Transverse colon (tissue), 4 donors: Measurements from ENCODE around the gene TCTN2. TPM values are rescaled to one million over a fixed set of nuclear protein-coding genes. Genes with fewer than 3 reads are reported as not detected.

Source experiments
- DNase-seq: peaks from one replicate; pipeline ENCODE4 v3.0.0-alpha.2; 2019
- H3K27ac ChIP-seq, 4 donors: fragments of 200-600 bp; sonication (generic); 2 replicates each; pipeline ENCODE4 v1.5.1; 2016 to 2018; ENCODE audit warnings: inconsistent platforms in 4 of 4
- H3K27me3 ChIP-seq: fragments of 200-600 bp; sonication (generic); 2 replicates; pipeline ENCODE4 v1.5.1; 2017; ENCODE audit warnings: inconsistent platforms
- H3K36me3 ChIP-seq, 4 donors: fragments of 200-600 bp; sonication (generic); 2 replicates each; pipeline ENCODE4 v1.5.1; 2017 to 2019; ENCODE audit warnings: inconsistent platforms in 4 of 4
- H3K4me1 ChIP-seq, 4 donors: fragments of 200-600 bp; sonication (generic); 2 replicates each; pipeline ENCODE4 v1.5.1; 2017 to 2020; ENCODE audit warnings: inconsistent platforms in 4 of 4
- H3K4me3 ChIP-seq, 4 donors: fragments of 200-600 bp; sonication (generic); 1 replicate in 1 of 4; 2 replicates in 3 of 4; pipeline versions ENCODE4 v1.5.1 to v1.6.1; 2017 to 2019; ENCODE audit warnings: inconsistent platforms in 4 of 4
- H3K9me3 ChIP-seq, 2 donors: fragments of 200-600 bp; sonication (generic); 2 replicates each; pipeline ENCODE4 v1.5.1; 2017 to 2019; ENCODE audit warnings: inconsistent platforms in 2 of 2
- CTCF ChIP-seq, 5 experiments: fragments of 200-600 bp in 3 of 5; fragments of 450-650 bp in 2 of 5; sonication (generic) in 3 of 5; IDR thresholded peaks; 1 replicate in 2 of 5; 2 replicates in 3 of 5; pipeline ENCODE4 v1.5.1; 2016 to 2017; ENCODE audit warnings: antibody characterized with exemption in 5 of 5, inconsistent platforms in 3 of 5, mild to moderate bottlenecking in 2 of 5, moderate library complexity in 1 of 5
- EP300 ChIP-seq: sonication (generic); formaldehyde crosslinking; IDR thresholded peaks from one replicate; pipeline ENCODE4 v1.6.1; 2017; ENCODE audit warnings: antibody characterized with exemption, low read depth
- POLR2A ChIP-seq: fragments of 450-650 bp; IDR thresholded peaks from one replicate; pipeline ENCODE4 v1.6.1; 2016; ENCODE audit warnings: antibody characterized with exemption, mild to moderate bottlenecking, moderate library complexity
- POLR2AphosphoS5 ChIP-seq, 3 donors: sonication (generic); formaldehyde crosslinking; IDR thresholded peaks; one replicate each; pipeline ENCODE4 v1.6.1; 2016; ENCODE audit warnings: antibody characterized with exemption in 3 of 3
- WGBS, 2 donors: methylation state at CpG; one replicate each; pipeline ENCODE4 v1.1.5; 2018; ENCODE audit warnings: low coverage in 1 of 2; 5-methylcytosine and 5-hydroxymethylcytosine counted together
- in situ Hi-C, 4 donors: fragments of 200-750 bp; cut with MboI; loops; one replicate each; pipeline versions ENCODE4 v1.15.0 to v1.15.1; 2017; ENCODE audit warnings: low sequenced_read_pairs in 3 of 4, low pct_ligation_motif_present in 1 of 4, low pct_unique_long_range_greater_than_20kb in 1 of 4
- intact Hi-C: fragments of 100-400 bp; cut with DNase I; formaldehyde crosslinking; loops from one replicate; pipeline ENCODE4 v1.15.1; 2023; ENCODE audit warnings: low total_unique reads
- total RNA-seq, 4 donors: library from RNA; depleted of rRNA; stranded (reverse); fragments of >200 nt; gene quantifications; one replicate each; pipeline ENCODE4 v1.1.0, GENCODE V29; 2016

Gene TCTN2
- total RNA-seq = 1 to 10 TPM in 3 of 4 donors, under 1 TPM in 1; 1.00 to 6.3 (median 5.1) TPM

DNA sequence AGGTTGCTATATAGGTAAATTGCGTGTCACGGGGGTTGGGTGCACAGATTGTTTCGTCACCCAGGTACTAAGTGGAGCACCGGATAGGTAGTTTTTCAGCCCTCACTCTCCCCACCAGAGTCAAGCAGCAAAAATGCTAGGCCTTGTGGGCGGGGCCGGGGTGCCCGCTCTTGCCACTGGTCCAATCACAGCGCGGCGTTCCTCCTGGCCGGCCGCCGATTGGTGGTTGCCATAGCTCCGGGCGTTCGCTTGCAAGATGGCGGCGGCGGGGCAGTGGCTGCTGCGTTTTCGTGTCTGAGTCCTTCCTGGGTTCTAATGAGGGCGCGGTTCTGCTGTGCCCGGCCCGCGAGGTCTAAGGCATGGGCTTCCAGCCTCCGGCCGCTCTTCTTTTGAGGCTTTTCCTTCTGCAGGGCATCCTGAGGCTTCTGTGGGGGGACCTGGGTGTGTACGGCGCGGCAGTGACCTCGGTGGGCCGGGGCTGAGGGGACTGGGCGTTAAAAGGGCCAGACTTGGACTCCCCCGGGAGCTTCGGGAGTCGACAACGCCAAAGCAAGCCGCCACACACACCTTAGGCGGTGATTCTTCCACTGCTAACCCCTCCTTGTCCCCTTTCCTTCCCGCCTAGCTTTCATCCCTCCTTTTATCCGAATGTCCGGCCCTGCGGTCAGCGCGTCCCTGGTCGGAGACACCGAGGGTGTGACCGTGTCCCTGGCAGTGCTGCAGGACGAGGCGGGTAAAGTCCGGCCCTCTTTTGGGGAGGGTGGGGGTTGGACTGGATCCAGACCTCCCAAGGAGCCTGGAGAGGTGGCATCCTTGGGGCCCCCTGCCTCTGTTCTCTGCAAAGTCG is at the start of gene TCTN2:
Gene TCTN2 (plus strand): TSS at position 232 of the 847 bp plus-strand sequence. CDS start 128 bp downstream, at position 360.
- Histone ChIP-seq H3K36me3 (peaks cover 0 to 16% (median 0%) of the 10 kb centered on the region in 4 donors), H3K27ac (peak within 1 kb of the TSS; percentile 35 to 62 (median 57)), H3K4me3 (peak within 1 kb of the TSS; percentile 66 to 84 (median 76)), H3K9me3 (no peaks in the 10 kb centered on the region), H3K27me3 (no peaks in the 10 kb centered on the region), H3K4me1 (peaks cover 0 to 15% (median 11%) of the 10 kb centered on the region in 4 donors)
- no peak for TF ChIP-seq POLR2AphosphoS5 (IDR thresholded peaks at IDR 0.05)
- TF ChIP-seq CTCF (IDR thresholded peaks at IDR 0.05) = no peak
- TF ChIP-seq EP300 = no peak
- TF ChIP-seq POLR2A = no peak
- in situ Hi-C loops (no loop called here), intact Hi-C loops (no loop called here)
- WGBS, 2 donors = 2 to 10% methylated on average over 4 to 53 of the region's 53 CpGs
- peak; percentile 96 for DNase-seq

DNA sequence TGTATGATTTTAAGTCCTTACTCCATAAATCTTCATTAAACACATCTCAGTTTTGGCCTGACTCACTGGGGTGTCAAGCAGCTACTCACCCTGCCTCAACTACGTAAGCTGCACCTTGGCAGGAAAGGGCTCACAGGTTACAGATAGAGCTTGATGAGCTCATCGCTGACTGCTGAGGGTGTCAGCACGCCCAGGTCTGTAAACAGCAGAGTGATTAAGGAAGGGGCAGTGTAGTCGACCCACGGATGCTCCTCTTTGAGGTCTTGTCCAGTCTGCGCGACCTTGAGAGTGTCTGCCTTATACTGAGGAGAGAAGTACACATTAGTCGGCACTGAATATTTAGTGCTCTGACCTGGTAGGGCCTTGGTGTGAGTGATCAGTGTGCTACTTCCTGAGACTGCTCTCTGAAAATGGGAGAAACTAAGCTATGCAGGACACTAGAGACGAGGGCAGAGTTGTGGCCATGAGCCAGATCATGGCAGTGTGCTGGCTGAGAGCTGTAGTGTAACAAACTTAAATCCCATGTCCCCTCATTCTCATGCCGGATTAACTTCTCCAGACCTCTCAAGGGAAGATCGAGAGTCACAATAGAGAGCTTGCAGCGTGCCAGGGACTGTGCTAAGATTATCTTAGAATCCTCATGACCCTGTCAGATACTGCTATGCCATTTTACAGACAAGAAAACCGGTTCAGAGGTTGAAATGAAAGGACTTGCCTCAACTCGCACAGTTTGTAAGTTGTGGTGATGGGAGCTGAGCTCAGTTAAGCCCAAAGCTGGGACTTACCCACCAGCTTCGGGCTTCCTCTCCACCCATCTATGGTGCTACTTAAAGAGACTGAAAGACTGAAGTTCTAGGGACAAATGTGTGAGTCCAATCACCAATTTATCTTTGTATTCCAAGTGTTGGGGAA is 49.0 kb upstream of the TCTN2 start:
- no peak overlapping the region for H3K4me3 ChIP-seq
- WGBS, 2 donors = 79% methylated on average over 15 of the region's 15 CpGs; no CpG with 5 or more reads in 1 of the 2 donors
- peaks cover 0 to 69% (median 29%) of the 10 kb centered on the region in 4 donors for H3K36me3 ChIP-seq
- intact Hi-C loops (no loop called here), in situ Hi-C loops (no loop called here)
- no peaks in the 10 kb centered on the region for H3K9me3 ChIP-seq
- TF ChIP-seq POLR2A (no peak), EP300 (no peak), POLR2AphosphoS5 (IDR thresholded peaks at IDR 0.05) (no peak), CTCF (IDR thresholded peaks at IDR 0.05) (no peak)
- H3K27me3 ChIP-seq = no peaks in the 10 kb centered on the region
- H3K27ac ChIP-seq = no peak overlapping the region
- no peak for DNase-seq
- peaks cover 0 to 7% (median 0%) of the 10 kb centered on the region in 4 donors for H3K4me1 ChIP-seq

GRCh38 chr12:123633379-123634141 is 37.4 kb upstream of the TCTN2 start, which contains the start of the genes EIF2B1 and GTF2H3:
TSS of gene EIF2B1 (minus strand) at chr12:123633686. CDS start at chr12:123633557, 129 bp downstream.
TSS of gene GTF2H3 (plus strand) at chr12:123633829. CDS start at chr12:123633860, 31 bp downstream.
- 0 to 6% methylated on average over 3 to 41 of the region's 52 CpGs for WGBS, 2 donors
- H3K27ac ChIP-seq = peak within 1 kb of the TSS; percentile 76 to 88 (median 83)
- in situ Hi-C loops = no loop called here
- H3K4me1 ChIP-seq = peaks cover 8 to 17% (median 12%) of the 10 kb centered on the region in 4 donors
- peaks cover 0 to 28% (median 6%) of the 10 kb centered on the region in 4 donors for H3K36me3 ChIP-seq
- TF ChIP-seq POLR2AphosphoS5 (IDR thresholded peaks at IDR 0.05) (peak; percentile 92 to 93 (median 93)), POLR2A (peak; percentile 82), CTCF (IDR thresholded peaks at IDR 0.05) (no peak)
- intact Hi-C loops = no loop called here
- H3K4me3 ChIP-seq = peak within 1 kb of the TSS; percentile 65 to 73 (median 70)
- H3K9me3 ChIP-seq = no peaks in the 10 kb centered on the region
- DNase-seq = peak; percentile 97
- H3K27me3 ChIP-seq = no peaks in the 10 kb centered on the region
